Neuronal stem cell (in vitro differentiated cells): ENCODE measurements around the gene ASXL2.

Source experiments
- DNase-seq: peaks from one replicate; pipeline ENCODE4 v3.0.0-alpha.2; 2013; ENCODE audit warnings: low spot score
- H2AFZ ChIP-seq: one replicate; pipeline ENCODE4 v1.6.1; 2013; ENCODE audit warnings: mild to moderate bottlenecking, low read length, inconsistent platforms
- H2AK5ac ChIP-seq: 2 replicates; pipeline ENCODE4 v1.6.1; 2013; ENCODE audit warnings: low read depth, mild to moderate bottlenecking, inconsistent platforms, low read length, moderate library complexity, mixed read lengths
- H2BK120ac ChIP-seq: 2 replicates; pipeline ENCODE4 v1.6.1; 2013; ENCODE audit warnings: low read depth, mild to moderate bottlenecking, inconsistent platforms, low read length, moderate library complexity, mixed read lengths
- H2BK12ac ChIP-seq: one replicate; pipeline ENCODE4 v1.6.1; 2013; ENCODE audit warnings: low read length, inconsistent platforms
- H2BK15ac ChIP-seq: 2 replicates; pipeline ENCODE4 v1.6.1; 2013; ENCODE audit warnings: mild to moderate bottlenecking, low read length, inconsistent platforms, mixed read lengths
- H2BK5ac ChIP-seq: one replicate; pipeline ENCODE4 v1.6.1; 2013; ENCODE audit warnings: inconsistent platforms, mild to moderate bottlenecking, low read length, moderate library complexity
- H3K14ac ChIP-seq: one replicate; pipeline ENCODE4 v1.6.1; 2013; ENCODE audit warnings: low read length, inconsistent platforms
- H3K18ac ChIP-seq: 2 replicates; pipeline ENCODE4 v1.6.1; 2013; ENCODE audit warnings: low read length, inconsistent platforms
- H3K23ac ChIP-seq: 2 replicates; pipeline ENCODE4 v1.6.1; 2013; ENCODE audit warnings: low read depth, mild to moderate bottlenecking, mixed read lengths, low read length, inconsistent platforms; ENCODE audit not compliant: poor library complexity
- H3K27ac ChIP-seq: replicated peaks from 3 replicates; pipeline ENCODE4 v1.5.1; 2013; ENCODE audit warnings: low read length, inconsistent platforms
- H3K27me3 ChIP-seq, 3 experiments: 2 replicates each; pipeline ENCODE4 v1.6.1; 2013; ENCODE audit warnings: low read length in 3 of 3, mild to moderate bottlenecking in 2 of 3, inconsistent platforms in 1 of 3, low read depth in 1 of 3, mixed read lengths in 1 of 3, moderate library complexity in 1 of 3; ENCODE audit not compliant: control insufficient read depth in 3 of 3, insufficient read depth in 3 of 3
- H3K36me3 ChIP-seq, 2 donors: replicated peaks in 1 of 2; 2 replicates each; pipeline ENCODE4 v1.6.1; 2013; ENCODE audit warnings: low read length in 2 of 2; ENCODE audit not compliant: control insufficient read depth in 2 of 2, insufficient read depth in 2 of 2
- H3K4ac ChIP-seq: 2 replicates; pipeline ENCODE4 v1.6.1; 2013; ENCODE audit warnings: inconsistent platforms, mild to moderate bottlenecking, low read length, moderate library complexity
- H3K4me1 ChIP-seq, 2 donors: 1 replicate in 1 of 2; 2 replicates in 1 of 2; pipeline ENCODE4 v1.6.1; 2013; ENCODE audit warnings: low read length in 2 of 2, low read depth in 1 of 2; ENCODE audit not compliant: control insufficient read depth in 2 of 2, insufficient read depth in 1 of 2
- H3K4me2 ChIP-seq: one replicate; pipeline ENCODE4 v1.6.1; 2013; ENCODE audit warnings: mild to moderate bottlenecking, low read length, inconsistent platforms; ENCODE audit not compliant: insufficient read depth, poor library complexity, severe bottlenecking
- H3K4me3 ChIP-seq, 2 donors: 2 replicates each; pipeline ENCODE4 v1.5.1; 2013; ENCODE audit warnings: low read length in 2 of 2, mild to moderate bottlenecking in 2 of 2, inconsistent platforms in 1 of 2, moderate library complexity in 1 of 2
- H3K79me1 ChIP-seq: one replicate; pipeline ENCODE4 v1.6.1; 2013; ENCODE audit warnings: low read depth, mild to moderate bottlenecking, inconsistent platforms, low read length, moderate library complexity
- H3K9ac ChIP-seq: one replicate; pipeline ENCODE4 v1.6.1; 2013; ENCODE audit warnings: mild to moderate bottlenecking, low read depth, low read length, inconsistent platforms; ENCODE audit not compliant: poor library complexity
- H3K9me3 ChIP-seq, 2 donors: replicated peaks in 1 of 2; 2 replicates each; pipeline versions ENCODE3 to v1.6.1; 2013; ENCODE audit warnings: low read length in 2 of 2, mild to moderate bottlenecking in 2 of 2, inconsistent platforms in 1 of 2, low read depth in 1 of 2, mixed read lengths in 1 of 2, moderate library complexity in 1 of 2; ENCODE audit not compliant: control insufficient read depth in 2 of 2, insufficient read depth in 1 of 2
- H4K8ac ChIP-seq: one replicate; pipeline ENCODE4 v1.6.1; 2013; ENCODE audit warnings: low read depth, mild to moderate bottlenecking, inconsistent platforms, low read length, moderate library complexity
- H4K91ac ChIP-seq: one replicate; pipeline ENCODE4 v1.6.1; 2013; ENCODE audit warnings: low read length, low read depth, mild to moderate bottlenecking, inconsistent platforms; ENCODE audit not compliant: poor library complexity
- WGBS, 2 donors: extraction: QIAGEN DNeasy Blood & Tissue Kit; methylation state at CpG; one replicate each; pipeline ENCODE4 v1.1.7; 2013; ENCODE audit warnings: missing lambda C conversion rate in 2 of 2, mixed read lengths in 1 of 2; ENCODE audit not compliant: insufficient read length in 2 of 2, insufficient replicate concordance in 1 of 2; ENCODE audit errors: extremely low coverage in 2 of 2; 5-methylcytosine and 5-hydroxymethylcytosine counted together

Gene ASXL2

DNA sequence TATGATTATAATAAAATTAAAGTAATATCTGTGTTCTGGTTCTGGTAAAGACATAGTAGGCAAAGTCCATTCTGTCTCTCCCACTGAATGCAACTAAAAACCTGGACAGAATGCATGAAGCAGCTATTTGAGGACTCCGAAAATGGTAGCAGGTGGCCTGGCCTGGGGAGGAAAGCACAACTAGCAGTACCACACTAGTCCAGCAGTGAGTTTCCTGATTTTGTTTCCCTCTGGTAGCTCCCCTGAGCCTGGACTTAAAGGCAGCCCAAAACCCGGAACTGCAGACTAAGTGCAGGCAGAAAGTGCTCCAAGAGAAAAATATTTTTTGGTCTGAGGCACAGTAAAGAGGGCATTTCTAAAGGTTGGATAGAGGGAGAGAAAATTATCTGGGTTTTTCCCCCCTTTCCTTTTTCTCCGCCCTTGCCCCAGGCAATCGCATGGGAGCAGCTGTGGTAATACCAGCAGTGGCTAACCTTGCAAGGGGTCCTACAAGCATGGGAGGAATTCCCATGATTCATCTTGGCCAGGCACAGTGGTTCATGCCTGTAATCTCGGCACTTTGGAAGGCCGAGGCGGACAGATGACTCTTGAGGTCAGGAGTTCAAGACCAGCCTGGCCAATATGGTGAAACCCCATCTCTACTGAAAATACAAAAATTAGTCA is 32.3 kb downstream of the ASXL2 start:
- no peak for DNase-seq

DNA sequence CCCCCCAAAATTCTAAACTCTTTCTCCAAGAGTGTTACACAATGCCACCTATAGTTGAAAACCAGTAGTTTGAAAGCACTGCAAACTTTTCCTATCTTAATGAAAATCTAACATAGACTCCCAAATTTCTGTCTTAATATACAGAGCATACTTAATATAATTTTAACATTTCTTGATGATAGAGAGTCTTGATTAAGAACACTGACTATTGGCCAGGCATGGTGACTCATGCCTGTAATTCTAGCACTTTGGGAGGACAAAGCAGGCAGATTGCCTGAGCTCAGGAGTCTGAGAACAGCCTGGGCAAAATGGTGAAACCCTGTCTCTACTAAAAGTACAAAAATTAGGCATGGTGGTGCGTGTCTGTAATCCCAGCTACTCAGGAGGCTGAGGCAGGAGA is 34.2 kb downstream of the ASXL2 start:
- H3K79me1 ChIP-seq = peaks cover under 1% of the 10 kb centered on the region

More for the DNA sequence above, 32.3 kb downstream of the ASXL2 start:
- H4K91ac ChIP-seq = no peak overlapping the region
- no peak overlapping the region for H3K9ac ChIP-seq
- no peaks in the 10 kb centered on the region for H3K4me1 ChIP-seq
- H3K27ac ChIP-seq = no peak overlapping the region
- no peaks in the 10 kb centered on the region for H3K27me3 ChIP-seq
- H3K18ac ChIP-seq = no peak overlapping the region
- H3K9me3 ChIP-seq = peaks cover 0 to 3% of the 10 kb centered on the region in 2 donors
- no peak overlapping the region for H3K4me2 ChIP-seq
- WGBS, 2 donors = no CpG with 5 or more reads among the region's 7 CpGs
- H3K36me3 ChIP-seq = peaks cover 0 to 36% of the 10 kb centered on the region in 2 donors
- H2BK120ac ChIP-seq = no peak overlapping the region
- no peak overlapping the region for H2BK15ac ChIP-seq
- H2BK5ac ChIP-seq = no peak overlapping the region
- no peak overlapping the region for H3K23ac ChIP-seq
- no peak overlapping the region for H2AK5ac ChIP-seq
- peaks cover 1% of the 10 kb centered on the region for H3K79me1 ChIP-seq
- no peak overlapping the region for H2AFZ ChIP-seq
- H3K4me3 ChIP-seq = no peak overlapping the region
- H2BK12ac ChIP-seq = no peak overlapping the region
- no peak overlapping the region for H4K8ac ChIP-seq
- H3K4ac ChIP-seq = no peak overlapping the region
- H3K14ac ChIP-seq = no peak overlapping the region

DNA sequence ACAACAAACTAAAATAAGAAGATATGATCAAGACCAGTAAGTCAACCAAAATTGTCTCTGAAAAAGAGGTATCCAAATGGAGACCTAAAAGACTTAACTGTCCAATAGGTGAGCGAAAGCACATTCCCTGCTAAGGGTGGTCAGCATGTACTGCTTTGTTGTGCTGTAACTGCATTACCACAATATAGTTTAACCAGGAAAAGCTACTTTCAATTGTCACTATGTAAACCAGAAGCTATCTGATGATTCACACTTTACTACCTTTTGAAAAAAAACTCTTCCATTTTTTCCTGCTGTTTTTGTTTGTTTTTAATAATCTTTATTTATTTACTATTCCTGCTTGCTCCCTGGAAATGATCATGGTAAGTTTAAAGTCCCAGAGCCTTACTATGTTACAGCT is 36.1 kb downstream of the ASXL2 start:
- H3K27me3 ChIP-seq = no peaks in the 10 kb centered on the region
- no peak overlapping the region for H2BK120ac ChIP-seq
- H3K27ac ChIP-seq = no peak overlapping the region
- H4K8ac ChIP-seq = no peak overlapping the region
- H2BK12ac ChIP-seq = no peak overlapping the region
- no peak overlapping the region for H3K18ac ChIP-seq
- H2BK15ac ChIP-seq = no peak overlapping the region
- no peak overlapping the region for H4K91ac ChIP-seq
- H3K4me2 ChIP-seq = no peak overlapping the region
- no peaks in the 10 kb centered on the region for H3K4me1 ChIP-seq
- H3K36me3 ChIP-seq = peaks cover 0 to 38% of the 10 kb centered on the region in 2 donors
- no peak overlapping the region for H3K23ac ChIP-seq
- H3K4me3 ChIP-seq = no peak overlapping the region
- no peak overlapping the region for H3K4ac ChIP-seq
- H2AK5ac ChIP-seq = no peak overlapping the region
- no CpG with 5 or more reads among the region's 1 CpG for WGBS, 2 donors
- H2BK5ac ChIP-seq = no peak overlapping the region
- H3K9ac ChIP-seq = no peak overlapping the region
- no peak for DNase-seq
- peaks cover 0 to 3% of the 10 kb centered on the region in 2 donors for H3K9me3 ChIP-seq
- no peak overlapping the region for H2AFZ ChIP-seq
- no peaks in the 10 kb centered on the region for H3K79me1 ChIP-seq
- no peak overlapping the region for H3K14ac ChIP-seq

More for the DNA sequence above, 34.2 kb downstream of the ASXL2 start:
- H4K91ac ChIP-seq = no peak overlapping the region
- no peak for DNase-seq
- H3K4me2 ChIP-seq = no peak overlapping the region
- no peak overlapping the region for H3K14ac ChIP-seq
- H3K27ac ChIP-seq = no peak overlapping the region
- no peak overlapping the region for H4K8ac ChIP-seq
- no peak overlapping the region for H3K18ac ChIP-seq
- H2BK120ac ChIP-seq = no peak overlapping the region
- no peak overlapping the region for H2BK5ac ChIP-seq
- no peak overlapping the region for H3K4ac ChIP-seq
- no peak overlapping the region for H2BK15ac ChIP-seq
- no peak overlapping the region for H2BK12ac ChIP-seq
- H2AFZ ChIP-seq = no peak overlapping the region
- no peaks in the 10 kb centered on the region for H3K4me1 ChIP-seq
- no peak overlapping the region for H3K4me3 ChIP-seq
- H3K9me3 ChIP-seq = peaks cover 0 to 3% of the 10 kb centered on the region in 2 donors
- H3K27me3 ChIP-seq = no peaks in the 10 kb centered on the region
- WGBS, 2 donors = no CpG with 5 or more reads among the region's 1 CpG
- H3K36me3 ChIP-seq = peaks cover 0 to 42% of the 10 kb centered on the region in 2 donors
- no peak overlapping the region for H3K9ac ChIP-seq
- no peak overlapping the region for H2AK5ac ChIP-seq
- no peak overlapping the region for H3K23ac ChIP-seq

DNA sequence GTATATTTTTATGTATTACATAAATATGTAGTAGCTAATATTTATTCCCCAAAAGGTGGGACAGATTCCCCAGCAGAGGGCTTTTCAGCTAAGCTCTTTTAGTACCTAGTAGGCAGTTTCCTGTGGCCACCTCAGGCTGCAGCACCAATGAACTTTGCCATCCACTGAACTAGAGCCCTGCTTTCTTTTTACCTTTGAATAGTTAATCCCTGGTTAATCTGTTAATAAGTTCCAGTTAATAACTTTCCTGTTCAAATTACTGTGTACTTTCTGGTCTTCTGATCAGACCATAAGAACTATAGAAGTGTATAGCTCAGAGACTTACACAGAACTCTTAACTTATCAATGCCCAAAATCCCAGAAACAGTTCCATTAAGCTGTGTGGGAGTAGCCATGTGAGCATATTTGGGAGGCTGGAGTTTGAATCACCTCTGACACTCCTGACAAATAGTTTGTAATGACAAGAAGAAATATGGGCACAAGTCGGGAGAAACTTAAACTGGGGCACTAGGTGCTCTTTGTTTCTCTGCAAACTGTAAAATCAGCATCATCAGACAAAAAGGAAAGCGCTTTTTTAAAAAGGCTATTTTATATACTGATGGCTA is 40.0 kb downstream of the ASXL2 start:
- H3K27me3 ChIP-seq = no peaks in the 10 kb centered on the region
- no peak overlapping the region for H4K8ac ChIP-seq
- H3K4me3 ChIP-seq = no peak overlapping the region
- no peak overlapping the region for H2BK5ac ChIP-seq
- no peak overlapping the region for H3K23ac ChIP-seq
- no peak overlapping the region for H2BK12ac ChIP-seq
- H4K91ac ChIP-seq = no peak overlapping the region
- no peak overlapping the region for H3K18ac ChIP-seq
- no peak overlapping the region for H3K4me2 ChIP-seq
- no peak overlapping the region for H3K9ac ChIP-seq
- H3K4ac ChIP-seq = no peak overlapping the region
- no peak overlapping the region for H3K27ac ChIP-seq
- DNase-seq = no peak
- no peaks in the 10 kb centered on the region for H3K4me1 ChIP-seq
- peaks cover 0 to 4% of the 10 kb centered on the region in 2 donors for H3K9me3 ChIP-seq
- H3K36me3 ChIP-seq = peaks cover 0 to 13% of the 10 kb centered on the region in 2 donors
- WGBS, 2 donors = no CpG with 5 or more reads among the region's 2 CpGs
- no peak overlapping the region for H2AFZ ChIP-seq
- no peak overlapping the region for H3K14ac ChIP-seq
- no peak overlapping the region for H2BK15ac ChIP-seq
- H2BK120ac ChIP-seq = no peak overlapping the region
- H2AK5ac ChIP-seq = no peak overlapping the region
- no peaks in the 10 kb centered on the region for H3K79me1 ChIP-seq
